ENCODE measurements around the gene MAP3K5.

Gene MAP3K5

DNA sequence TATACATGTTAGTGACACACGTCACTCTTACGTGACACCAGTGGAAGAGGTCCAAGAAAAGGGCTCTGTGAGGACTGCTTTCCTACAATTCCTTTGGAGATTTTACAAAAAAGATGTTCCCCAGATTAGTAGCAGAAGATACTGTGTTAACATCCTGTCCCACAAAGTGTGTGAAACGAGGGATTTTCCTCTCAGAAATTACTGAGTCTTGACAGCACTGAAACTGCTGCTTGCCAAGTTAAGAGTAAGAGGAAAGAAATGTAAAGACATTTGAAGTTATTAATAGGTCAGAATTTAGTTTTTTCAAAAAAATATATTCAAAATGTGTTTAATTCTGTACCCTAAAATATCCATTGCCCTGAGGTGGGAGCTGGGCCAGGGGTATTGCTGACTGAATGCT lies 183.3 kb downstream of the MAP3K5 start:
- no peak for TF ChIP-seq ZNF8 (CRISPR knock-in tag; IDR thresholded peaks at IDR 0.05)
- TF ChIP-seq ZNF565 (CRISPR knock-in tag; conservative IDR thresholded peaks at IDR 0.05; ENCODE audit: low read depth), result no peak
- TF ChIP-seq ZFP30 (CRISPR knock-in tag; IDR thresholded peaks at IDR 0.05), result no peak
- no peak for TF ChIP-seq PPARA (CRISPR knock-in tag; IDR thresholded peaks at IDR 0.05; ENCODE audit: borderline replicate concordance)
- no peak for TF ChIP-seq ZNF70 (CRISPR knock-in tag; IDR thresholded peaks at IDR 0.05)
- TF ChIP-seq BACH2 (CRISPR knock-in tag; IDR thresholded peaks at IDR 0.05; ENCODE audit: borderline replicate concordance), result no peak
- no peak for TF ChIP-seq PATZ1 (CRISPR knock-in tag; IDR thresholded peaks at IDR 0.05; ENCODE audit: borderline replicate concordance)
- TF ChIP-seq TSHZ2 (CRISPR knock-in tag; IDR thresholded peaks at IDR 0.05), result no peak
- TF ChIP-seq CSDC2 (CRISPR knock-in tag; IDR thresholded peaks at IDR 0.05), result no peak
- TF ChIP-seq SNAI2 (CRISPR knock-in tag; IDR thresholded peaks at IDR 0.05), result no peak
- no peak for TF ChIP-seq CSRNP3 (CRISPR knock-in tag; IDR thresholded peaks at IDR 0.05)
- no peak for TF ChIP-seq ZFP3 (CRISPR knock-in tag; IDR thresholded peaks at IDR 0.05)
- no peak for TF ChIP-seq GLIS3 (CRISPR knock-in tag; IDR thresholded peaks at IDR 0.05)
- no peak for TF ChIP-seq TOX (CRISPR knock-in tag; IDR thresholded peaks at IDR 0.05; ENCODE audit: borderline replicate concordance)
- TF ChIP-seq OSR1 (CRISPR knock-in tag; IDR thresholded peaks at IDR 0.05), result no peak
- TF ChIP-seq ARNTL (CRISPR knock-in tag; IDR thresholded peaks at IDR 0.05; ENCODE audit: borderline replicate concordance, low read depth), result no peak
- TF ChIP-seq, protein P1, sequence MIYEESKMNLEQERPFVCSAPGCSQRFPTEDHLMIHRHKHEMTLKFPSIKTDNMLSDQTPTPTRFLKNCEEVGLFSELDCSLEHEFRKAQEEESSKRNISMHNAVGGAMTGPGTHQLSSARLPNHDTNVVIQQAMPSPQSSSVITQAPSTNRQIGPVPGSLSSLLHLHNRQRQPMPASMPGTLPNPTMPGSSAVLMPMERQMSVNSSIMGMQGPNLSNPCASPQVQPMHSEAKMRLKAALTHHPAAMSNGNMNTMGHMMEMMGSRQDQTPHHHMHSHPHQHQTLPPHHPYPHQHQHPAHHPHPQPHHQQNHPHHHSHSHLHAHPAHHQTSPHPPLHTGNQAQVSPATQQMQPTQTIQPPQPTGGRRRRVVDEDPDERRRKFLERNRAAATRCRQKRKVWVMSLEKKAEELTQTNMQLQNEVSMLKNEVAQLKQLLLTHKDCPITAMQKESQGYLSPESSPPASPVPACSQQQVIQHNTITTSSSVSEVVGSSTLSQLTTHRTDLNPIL (CRISPR knock-in tag; IDR thresholded peaks at IDR 0.05; ENCODE audit: low read depth), result no peak
- no peak for TF ChIP-seq RARB (CRISPR knock-in tag; IDR thresholded peaks at IDR 0.05)
- no peak for TF ChIP-seq ESRRG (CRISPR knock-in tag; IDR thresholded peaks at IDR 0.05)
- TF ChIP-seq ISL1 (CRISPR knock-in tag; IDR thresholded peaks at IDR 0.05), result no peak
- peak; percentile 50 for ATAC-seq

- ATAC-seq, result peak; percentile 59
- no peak for TF ChIP-seq PPARA (CRISPR knock-in tag; IDR thresholded peaks at IDR 0.05; ENCODE audit: borderline replicate concordance)
These were observed 184.1 kb downstream of the MAP3K5 start for GRCh38 chr6:136607932-136608772.

GRCh38 chr6:136607204-136607931 lies 184.9 kb downstream of the MAP3K5 start:
- TF ChIP-seq SNAI2 (CRISPR knock-in tag; IDR thresholded peaks at IDR 0.05) (no peak), ZNF70 (CRISPR knock-in tag; IDR thresholded peaks at IDR 0.05) (no peak), CSRNP3 (CRISPR knock-in tag; IDR thresholded peaks at IDR 0.05) (no peak), TSHZ2 (CRISPR knock-in tag; IDR thresholded peaks at IDR 0.05) (no peak), POU6F1 (CRISPR knock-in tag; IDR thresholded peaks at IDR 0.05; ENCODE audit: borderline replicate concordance, low read depth) (no peak), ZFP3 (CRISPR knock-in tag; IDR thresholded peaks at IDR 0.05) (no peak)
- no peak for ATAC-seq
